H9 (cell line): Measurements from ENCODE around the gene MAGI1. TPM values are rescaled to one million over a fixed set of nuclear protein-coding genes. Genes with fewer than 3 reads are reported as not detected.

ENCODE experiments used
- DNase-seq: peaks from one replicate; pipeline ENCODE4 v3.0.0-alpha.2; 2017
- H2AFZ ChIP-seq: one replicate; pipeline ENCODE4 v1.6.1; 2013; ENCODE audit warnings: mild to moderate bottlenecking, low read length, control low read depth, moderate library complexity
- H2AK5ac ChIP-seq: 2 replicates; pipeline ENCODE4 v1.6.1; 2013; ENCODE audit warnings: low read length, control low read depth, mixed read lengths; ENCODE audit not compliant: insufficient read length
- H2BK120ac ChIP-seq: one replicate; pipeline ENCODE4 v1.6.1; 2013; ENCODE audit warnings: low read depth, mild to moderate bottlenecking, low read length, control low read depth, inconsistent platforms; ENCODE audit not compliant: poor library complexity, severe bottlenecking
- H2BK12ac ChIP-seq: 2 replicates; pipeline ENCODE4 v1.6.1; 2013; ENCODE audit warnings: low read length, control low read depth, mixed read lengths, low read depth; ENCODE audit not compliant: insufficient read length
- H2BK15ac ChIP-seq: 2 replicates; pipeline ENCODE4 v1.6.1; 2013; ENCODE audit warnings: low read depth, low read length, control low read depth
- H2BK20ac ChIP-seq: one replicate; pipeline ENCODE4 v1.6.1; 2013; ENCODE audit warnings: low read depth, mild to moderate bottlenecking, low read length, control low read depth, inconsistent platforms; ENCODE audit not compliant: poor library complexity, severe bottlenecking
- H2BK5ac ChIP-seq: 2 replicates; pipeline ENCODE4 v1.6.1; 2013; ENCODE audit warnings: low read length, control low read depth, mixed read lengths; ENCODE audit not compliant: insufficient read length
- H3K14ac ChIP-seq: 2 replicates; pipeline ENCODE4 v1.6.1; 2013; ENCODE audit warnings: low read length, control low read depth; ENCODE audit not compliant: insufficient read depth
- H3K18ac ChIP-seq: 2 replicates; pipeline ENCODE4 v1.6.1; 2013; ENCODE audit warnings: low read depth, mild to moderate bottlenecking, mixed read lengths, low read length, control low read depth; ENCODE audit not compliant: insufficient read length
- H3K23ac ChIP-seq: 2 replicates; pipeline ENCODE4 v1.6.1; 2013; ENCODE audit warnings: low read length, control low read depth, mixed read lengths, low read depth; ENCODE audit not compliant: insufficient read length
- H3K23me2 ChIP-seq: 2 replicates; pipeline ENCODE4 v1.6.1; 2013; ENCODE audit warnings: low read depth, mild to moderate bottlenecking, mixed read lengths, low read length, control low read depth; ENCODE audit not compliant: insufficient read length, poor library complexity, severe bottlenecking
- H3K27ac ChIP-seq: 2 replicates; pipeline ENCODE4 v1.5.1; 2013; ENCODE audit warnings: low read length, control low read depth, mixed read lengths, low read depth; ENCODE audit not compliant: insufficient read length
- H3K27me3 ChIP-seq: 2 replicates; pipeline ENCODE4 v1.6.1; 2013; ENCODE audit warnings: low read length, control low read depth, inconsistent platforms; ENCODE audit not compliant: insufficient read depth
- H3K4ac ChIP-seq: 2 replicates; pipeline ENCODE4 v1.6.1; 2013; ENCODE audit warnings: low read depth, mild to moderate bottlenecking, control low read depth, inconsistent platforms, low read length, moderate library complexity
- H3K4me1 ChIP-seq: 2 replicates; pipeline ENCODE4 v1.6.1; 2013; ENCODE audit warnings: low read length, control low read depth, inconsistent platforms; ENCODE audit not compliant: insufficient read depth
- H3K4me2 ChIP-seq: 2 replicates; pipeline ENCODE4 v1.6.1; 2013; ENCODE audit warnings: low read length, control low read depth, mixed read lengths; ENCODE audit not compliant: insufficient read length, insufficient read depth
- H3K56ac ChIP-seq: 2 replicates; pipeline ENCODE4 v1.6.1; 2013; ENCODE audit warnings: low read depth, mild to moderate bottlenecking, mixed read lengths, low read length, control low read depth; ENCODE audit not compliant: insufficient read length
- H3K79me1 ChIP-seq: 2 replicates; pipeline ENCODE4 v1.6.1; 2013; ENCODE audit warnings: low read depth, mild to moderate bottlenecking, moderate library complexity, low read length, control low read depth, inconsistent platforms; ENCODE audit not compliant: insufficient read depth, poor library complexity, severe bottlenecking
- H3K79me2 ChIP-seq: 2 replicates; pipeline ENCODE4 v1.6.1; 2013; ENCODE audit warnings: low read length, control low read depth, inconsistent platforms; ENCODE audit not compliant: insufficient read depth
- H3K9ac ChIP-seq: 2 replicates; pipeline ENCODE4 v1.6.1; 2013; ENCODE audit warnings: low read length, control low read depth, mixed read lengths; ENCODE audit not compliant: insufficient read length; ENCODE audit errors: extremely low read depth
- H3K9me3 ChIP-seq: one replicate; pipeline ENCODE4 v1.6.1; 2013; ENCODE audit warnings: low read depth, low read length, inconsistent platforms; ENCODE audit not compliant: control insufficient read depth
- H3T11ph ChIP-seq: one replicate; pipeline ENCODE4 v1.6.1; 2013; ENCODE audit warnings: mild to moderate bottlenecking, low read length, control low read depth, inconsistent platforms
- H4K20me1 ChIP-seq: one replicate; pipeline ENCODE4 v1.6.1; 2013; ENCODE audit not compliant: control insufficient read depth, insufficient read length, insufficient read depth
- H4K5ac ChIP-seq: 2 replicates; pipeline ENCODE4 v1.6.1; 2013; ENCODE audit warnings: low read depth, mild to moderate bottlenecking, mixed read lengths, low read length, control low read depth; ENCODE audit not compliant: insufficient read length
- H4K8ac ChIP-seq: replicated peaks from 2 replicates; pipeline ENCODE4 v1.6.1; 2013; ENCODE audit warnings: low read length, control low read depth, mixed read lengths, low read depth; ENCODE audit not compliant: insufficient read length
- H4K91ac ChIP-seq: 2 replicates; pipeline ENCODE4 v1.6.1; 2013; ENCODE audit warnings: low read depth, mild to moderate bottlenecking, moderate library complexity, mixed read lengths, low read length, control low read depth; ENCODE audit not compliant: insufficient read length
- H3K27ac Mint-ChIP-seq, 3 experiments: 2 replicates in 2 of 3; 3 replicates in 1 of 3; pipeline ENCODE4 v1.8.0; 2020 to 2021; ENCODE audit warnings: mixed read lengths in 3 of 3, mild to moderate bottlenecking in 1 of 3, moderate library complexity in 1 of 3
- H3K27me3 Mint-ChIP-seq: 2 replicates; pipeline ENCODE4 v1.8.0; 2021; ENCODE audit warnings: low read depth, mild to moderate bottlenecking, moderate library complexity, mixed read lengths
- H3K36me3 Mint-ChIP-seq, 3 experiments: 2 replicates in 2 of 3; 3 replicates in 1 of 3; pipeline ENCODE4 v1.8.0; 2020 to 2021; ENCODE audit warnings: low read depth in 3 of 3, mixed read lengths in 3 of 3; ENCODE audit not compliant: insufficient read depth in 1 of 3
- H3K4me1 Mint-ChIP-seq, 2 experiments: 2 replicates each; pipeline ENCODE4 v1.8.0; 2020; ENCODE audit warnings: mixed read lengths in 2 of 2
- H3K4me3 Mint-ChIP-seq, 2 experiments: 2 replicates in 1 of 2; 3 replicates in 1 of 2; pipeline ENCODE4 v1.8.0; 2020 to 2021; ENCODE audit warnings: mild to moderate bottlenecking in 2 of 2, mixed read lengths in 2 of 2, moderate library complexity in 1 of 2
- H3K9me3 Mint-ChIP-seq, 2 experiments: 2 replicates in 1 of 2; 3 replicates in 1 of 2; pipeline ENCODE4 v1.8.0; 2020; ENCODE audit warnings: mild to moderate bottlenecking in 2 of 2, mixed read lengths in 2 of 2, moderate library complexity in 1 of 2
- WGBS: extraction: QIAGEN DNeasy Blood & Tissue Kit; methylation state at CpG from one replicate; pipeline ENCODE4 v1.1.7; 2013; ENCODE audit warnings: missing lambda C conversion rate, low lambda C conversion rate, mixed read lengths; ENCODE audit not compliant: insufficient read length; ENCODE audit errors: extremely low coverage; 5-methylcytosine and 5-hydroxymethylcytosine counted together
- total RNA-seq: library from RNA; stranded (reverse); gene quantifications from 2 replicates; pipeline ENCODE4 v1.2.1, GENCODE V29; 2021
- TF ChIP-seq, protein P1 (sequence below): fragments of 200-600 bp; sonication (generic); conservative IDR thresholded peaks from 3 replicates; pipeline ENCODE4 v1.8.0; 2021; ENCODE audit warnings: antibody characterized with exemption, mild to moderate bottlenecking

Gene MAGI1
- total RNA-seq, 1 experiment from 2014 or later, result 65.7 TPM

GRCh38 chr3:65732051-65732935, 306.4 kb downstream of the MAGI1 start:
- Histone ChIP-seq H4K91ac (no peak overlapping the region), H3K4me2 (no peak overlapping the region), H2AFZ (no peak overlapping the region), H2BK20ac (no peak overlapping the region), H3K79me1 (no peaks in the 10 kb centered on the region), H3K56ac (no peak overlapping the region), H3K27me3 (no peaks in the 10 kb centered on the region), H4K8ac (no peak overlapping the region), H3K9me3 (no peaks in the 10 kb centered on the region), H2BK5ac (no peak overlapping the region), H2BK12ac (no peak overlapping the region), H3K79me2 (no peaks in the 10 kb centered on the region; the same call in 1 of the 2 replicates), H3K4me1 (no peaks in the 10 kb centered on the region; the same call in 1 of the 2 replicates), H4K5ac (no peak overlapping the region), H2BK120ac (no peak overlapping the region), H3K9ac (no peak overlapping the region), H3K18ac (no peak overlapping the region), H3K27ac (no peak overlapping the region), H3K23ac (no peak overlapping the region), H3K14ac (no peak overlapping the region), H2BK15ac (no peak overlapping the region), H3K23me2 (no peaks in the 10 kb centered on the region), H3T11ph (no peak overlapping the region), H4K20me1 (no peaks in the 10 kb centered on the region), H2AK5ac (no peak overlapping the region), H3K4ac (no peak overlapping the region)
- Mint-ChIP-seq H3K27ac (peak overlapping the region in 1 of 3 experiments; percentile 7; a peak in 2 of 7 replicates), H3K36me3 (peaks cover 0 to 2% (median 0%) of the 10 kb centered on the region in 3 experiments; a peak in 1 of 7 replicates), H3K9me3 (no peaks in the 10 kb centered on the region), H3K4me3 (no peak overlapping the region), H3K27me3 (no peaks in the 10 kb centered on the region), H3K4me1 (peaks cover 50 to 57% of the 10 kb centered on the region in 2 experiments)
- DNase-seq, result no peak
- WGBS, result no CpG with 5 or more reads among the region's 6 CpGs
- TF ChIP-seq, protein P1, sequence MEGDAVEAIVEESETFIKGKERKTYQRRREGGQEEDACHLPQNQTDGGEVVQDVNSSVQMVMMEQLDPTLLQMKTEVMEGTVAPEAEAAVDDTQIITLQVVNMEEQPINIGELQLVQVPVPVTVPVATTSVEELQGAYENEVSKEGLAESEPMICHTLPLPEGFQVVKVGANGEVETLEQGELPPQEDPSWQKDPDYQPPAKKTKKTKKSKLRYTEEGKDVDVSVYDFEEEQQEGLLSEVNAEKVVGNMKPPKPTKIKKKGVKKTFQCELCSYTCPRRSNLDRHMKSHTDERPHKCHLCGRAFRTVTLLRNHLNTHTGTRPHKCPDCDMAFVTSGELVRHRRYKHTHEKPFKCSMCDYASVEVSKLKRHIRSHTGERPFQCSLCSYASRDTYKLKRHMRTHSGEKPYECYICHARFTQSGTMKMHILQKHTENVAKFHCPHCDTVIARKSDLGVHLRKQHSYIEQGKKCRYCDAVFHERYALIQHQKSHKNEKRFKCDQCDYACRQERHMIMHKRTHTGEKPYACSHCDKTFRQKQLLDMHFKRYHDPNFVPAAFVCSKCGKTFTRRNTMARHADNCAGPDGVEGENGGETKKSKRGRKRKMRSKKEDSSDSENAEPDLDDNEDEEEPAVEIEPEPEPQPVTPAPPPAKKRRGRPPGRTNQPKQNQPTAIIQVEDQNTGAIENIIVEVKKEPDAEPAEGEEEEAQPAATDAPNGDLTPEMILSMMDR, result peak; percentile 86
